ENCODE data around the gene OR10A6. TPM values are rescaled to one million over a fixed set of nuclear protein-coding genes. Genes with fewer than 3 reads are reported as not detected.

Gene OR10A6
- total RNA-seq, 1 donor from 2014 or later: not detected

DNA sequence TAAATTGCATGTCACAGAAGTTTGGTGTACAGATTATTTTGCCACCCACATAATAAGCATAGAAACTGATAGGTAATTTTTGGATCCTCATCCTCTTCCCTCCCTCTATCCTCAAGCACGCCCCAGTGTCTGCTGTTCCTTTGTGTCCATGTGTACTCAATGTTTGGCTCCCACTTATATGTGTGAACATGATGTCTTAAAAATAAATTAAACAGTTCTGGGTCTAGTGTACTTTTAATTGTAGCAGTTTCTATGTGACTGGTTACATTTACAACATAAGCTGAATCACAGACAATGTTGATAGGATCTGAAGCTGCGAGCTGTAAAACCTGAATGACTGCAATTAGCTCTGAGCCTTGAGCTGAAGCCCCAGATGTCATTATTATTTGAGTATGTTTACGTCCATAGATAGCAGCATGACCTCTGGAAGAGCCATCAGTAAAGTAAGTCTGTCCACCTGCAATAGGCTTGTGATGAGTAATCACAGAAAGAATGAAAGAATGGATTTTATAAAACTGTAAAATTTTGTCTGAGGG, 29.7 kb downstream of the OR10A6 start:
- H3K27ac Mint-ChIP-seq (ENCODE audit: unreplicated experiment): no peak overlapping the region
- H3K27me3 Mint-ChIP-seq (ENCODE audit: unreplicated experiment): no peaks in the 10 kb centered on the region
- peaks cover 42% of the 10 kb centered on the region for H3K4me1 Mint-ChIP-seq (ENCODE audit: unreplicated experiment)
- no peak overlapping the region for H3K4me3 Mint-ChIP-seq (ENCODE audit: unreplicated experiment)
- H3K36me3 Mint-ChIP-seq (ENCODE audit: unreplicated experiment): no peaks in the 10 kb centered on the region
- TF ChIP-seq, protein P1, sequence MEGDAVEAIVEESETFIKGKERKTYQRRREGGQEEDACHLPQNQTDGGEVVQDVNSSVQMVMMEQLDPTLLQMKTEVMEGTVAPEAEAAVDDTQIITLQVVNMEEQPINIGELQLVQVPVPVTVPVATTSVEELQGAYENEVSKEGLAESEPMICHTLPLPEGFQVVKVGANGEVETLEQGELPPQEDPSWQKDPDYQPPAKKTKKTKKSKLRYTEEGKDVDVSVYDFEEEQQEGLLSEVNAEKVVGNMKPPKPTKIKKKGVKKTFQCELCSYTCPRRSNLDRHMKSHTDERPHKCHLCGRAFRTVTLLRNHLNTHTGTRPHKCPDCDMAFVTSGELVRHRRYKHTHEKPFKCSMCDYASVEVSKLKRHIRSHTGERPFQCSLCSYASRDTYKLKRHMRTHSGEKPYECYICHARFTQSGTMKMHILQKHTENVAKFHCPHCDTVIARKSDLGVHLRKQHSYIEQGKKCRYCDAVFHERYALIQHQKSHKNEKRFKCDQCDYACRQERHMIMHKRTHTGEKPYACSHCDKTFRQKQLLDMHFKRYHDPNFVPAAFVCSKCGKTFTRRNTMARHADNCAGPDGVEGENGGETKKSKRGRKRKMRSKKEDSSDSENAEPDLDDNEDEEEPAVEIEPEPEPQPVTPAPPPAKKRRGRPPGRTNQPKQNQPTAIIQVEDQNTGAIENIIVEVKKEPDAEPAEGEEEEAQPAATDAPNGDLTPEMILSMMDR (IDR thresholded peaks at IDR 0.05): no peak
- no peak for DNase-seq (ENCODE audit: extremely low spot score, unreplicated experiment)
- no peaks in the 10 kb centered on the region for H3K9me3 Mint-ChIP-seq (ENCODE audit: unreplicated experiment)

DNA sequence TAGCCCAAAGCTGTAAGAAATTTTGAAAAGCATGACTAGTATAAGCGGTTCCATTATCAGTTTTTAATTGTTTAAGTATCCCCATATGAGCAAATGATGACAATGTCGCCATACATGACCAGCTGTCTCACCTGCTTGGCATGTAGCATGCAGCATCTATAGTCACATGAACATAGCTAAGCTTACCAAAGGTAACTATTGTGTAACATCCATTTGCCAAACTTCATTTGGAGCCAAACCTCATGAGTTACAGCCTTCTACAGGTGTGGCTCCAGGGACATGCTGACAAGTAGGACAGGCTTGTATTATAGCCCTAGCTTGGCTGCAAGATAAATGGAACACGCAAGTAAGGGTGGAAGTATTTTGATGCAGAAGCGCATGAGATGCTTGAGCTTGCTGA, 30.4 kb downstream of the OR10A6 start:
- Mint-ChIP-seq H3K4me1 (ENCODE audit: unreplicated experiment) (peaks cover 42% of the 10 kb centered on the region), H3K4me3 (ENCODE audit: unreplicated experiment) (no peak overlapping the region), H3K36me3 (ENCODE audit: unreplicated experiment) (no peaks in the 10 kb centered on the region), H3K27ac (ENCODE audit: unreplicated experiment) (no peak overlapping the region), H3K9me3 (ENCODE audit: unreplicated experiment) (peaks cover under 1% of the 10 kb centered on the region), H3K27me3 (ENCODE audit: unreplicated experiment) (no peaks in the 10 kb centered on the region)
- TF ChIP-seq, protein P1 (IDR thresholded peaks at IDR 0.05): no peak
- no peak for DNase-seq (ENCODE audit: extremely low spot score, unreplicated experiment)

DNA sequence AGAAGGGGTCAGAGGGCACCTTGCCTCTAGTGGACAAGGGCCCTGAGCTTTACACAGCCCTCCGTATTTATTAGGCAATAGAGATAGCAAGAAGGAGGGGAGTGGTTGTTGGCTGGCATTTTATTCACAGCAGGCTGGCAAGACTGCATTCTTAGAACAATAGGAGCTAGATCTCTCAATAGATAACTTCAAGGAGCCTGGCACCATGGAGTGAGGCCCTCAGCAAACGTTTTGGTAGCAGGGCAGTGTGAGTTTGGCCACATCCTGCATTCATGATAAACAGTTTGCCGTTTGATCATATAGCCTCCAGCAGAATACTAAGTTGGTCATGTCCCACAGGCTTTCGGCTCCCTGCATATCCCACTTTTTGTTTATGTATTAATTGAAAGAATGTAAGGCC, 31.6 kb downstream of the OR10A6 start:
- TF ChIP-seq, protein P1 (IDR thresholded peaks at IDR 0.05): no peak
- Mint-ChIP-seq H3K27me3 (ENCODE audit: unreplicated experiment) (no peaks in the 10 kb centered on the region), H3K36me3 (ENCODE audit: unreplicated experiment) (peaks cover 2% of the 10 kb centered on the region), H3K4me1 (ENCODE audit: unreplicated experiment) (peaks cover 35% of the 10 kb centered on the region), H3K4me3 (ENCODE audit: unreplicated experiment) (no peak overlapping the region), H3K27ac (ENCODE audit: unreplicated experiment) (no peak overlapping the region), H3K9me3 (ENCODE audit: unreplicated experiment) (peaks cover 8% of the 10 kb centered on the region)
- no peak for DNase-seq (ENCODE audit: extremely low spot score, unreplicated experiment)

DNA sequence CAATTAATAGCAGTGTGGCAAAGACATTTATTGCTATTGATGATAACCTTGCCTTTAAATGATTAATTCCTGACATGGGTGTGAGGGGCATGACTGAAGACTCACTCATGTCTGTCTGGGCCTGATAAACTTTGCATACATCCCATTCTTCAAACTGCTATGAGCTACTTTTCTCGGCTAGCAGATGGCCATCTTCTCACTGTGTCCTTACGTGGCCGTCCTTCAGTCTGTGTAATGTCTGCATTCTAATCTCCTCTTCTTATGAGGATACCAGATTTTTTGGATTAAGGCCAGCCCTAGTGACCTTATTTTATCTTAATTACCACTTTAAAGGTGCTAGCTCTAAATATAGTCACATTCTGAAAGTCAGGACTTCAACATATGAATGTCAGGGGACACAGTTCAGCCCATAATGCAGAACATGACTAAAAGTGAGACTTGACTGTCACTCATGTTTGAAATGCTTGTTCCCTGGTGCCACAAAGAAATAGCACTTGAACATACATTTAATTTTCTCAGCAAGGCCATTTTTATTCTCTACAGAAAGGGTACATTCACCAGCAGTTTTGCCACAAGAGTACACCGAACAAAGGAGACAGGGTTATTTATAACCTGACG, 32.3 kb downstream of the OR10A6 start:
- TF ChIP-seq, protein P1 (IDR thresholded peaks at IDR 0.05): no peak
- Mint-ChIP-seq H3K4me1 (ENCODE audit: unreplicated experiment) (peaks cover 28% of the 10 kb centered on the region), H3K36me3 (ENCODE audit: unreplicated experiment) (peaks cover 2% of the 10 kb centered on the region), H3K4me3 (ENCODE audit: unreplicated experiment) (no peak overlapping the region), H3K9me3 (ENCODE audit: unreplicated experiment) (peaks cover 8% of the 10 kb centered on the region), H3K27me3 (ENCODE audit: unreplicated experiment) (no peaks in the 10 kb centered on the region), H3K27ac (ENCODE audit: unreplicated experiment) (no peak overlapping the region)
- DNase-seq (ENCODE audit: extremely low spot score, unreplicated experiment): no peak

DNA sequence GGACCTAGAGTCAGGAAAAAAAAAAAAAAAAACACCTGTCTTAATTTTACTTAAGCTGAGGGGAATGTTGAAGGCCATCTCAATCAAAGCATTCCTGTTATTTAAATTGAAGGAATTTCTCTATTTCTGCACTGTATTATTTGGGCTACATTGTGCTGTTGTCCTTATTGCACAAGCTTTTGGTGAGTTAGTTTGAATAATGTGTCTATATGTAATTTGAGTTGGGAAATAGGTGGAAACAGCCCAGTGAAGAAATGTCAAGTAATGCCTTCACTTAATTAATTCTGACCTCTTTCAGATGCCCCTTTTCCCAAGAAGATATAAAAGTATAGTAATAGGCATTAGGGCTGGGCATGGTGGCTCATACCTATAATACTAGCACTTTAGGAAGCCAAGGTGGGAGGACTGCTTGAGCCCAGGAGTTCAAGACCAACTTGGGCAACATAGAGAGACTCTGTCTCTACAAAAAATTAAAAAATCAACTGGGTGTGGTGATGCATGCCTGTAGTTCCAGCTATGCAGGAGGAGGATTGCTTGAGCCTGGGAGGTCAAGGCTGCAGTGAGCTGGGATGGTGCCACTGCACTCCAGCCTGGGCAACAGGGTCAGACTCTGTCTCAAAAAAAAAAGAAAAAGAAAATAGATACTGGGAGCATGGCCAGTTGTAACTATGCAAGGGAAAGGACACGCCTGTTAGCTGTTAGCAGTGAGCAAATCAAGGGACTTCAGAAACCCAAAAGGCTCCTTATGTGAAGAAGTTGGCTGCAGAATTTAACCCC, 34.9 kb downstream of the OR10A6 start:
- no peak for DNase-seq (ENCODE audit: extremely low spot score, unreplicated experiment)

More for the DNA sequence above, 34.9 kb downstream of the OR10A6 start:
- no peaks in the 10 kb centered on the region for H3K27me3 Mint-ChIP-seq (ENCODE audit: unreplicated experiment)
- peaks cover 2% of the 10 kb centered on the region for H3K36me3 Mint-ChIP-seq (ENCODE audit: unreplicated experiment)
- peaks cover 8% of the 10 kb centered on the region for H3K9me3 Mint-ChIP-seq (ENCODE audit: unreplicated experiment)
- H3K27ac Mint-ChIP-seq (ENCODE audit: unreplicated experiment): peak overlapping the region; percentile 38
- peaks cover 36% of the 10 kb centered on the region for H3K4me1 Mint-ChIP-seq (ENCODE audit: unreplicated experiment)
- no peak overlapping the region for H3K4me3 Mint-ChIP-seq (ENCODE audit: unreplicated experiment)
- TF ChIP-seq, protein P1 (IDR thresholded peaks at IDR 0.05): no peak
